Non-pigmented ciliary epithelial cell (primary cell): ENCODE measurements around the gene B4GALT5.

ENCODE experiments used
- DNase-seq: peaks from one replicate; pipeline ENCODE4 v3.0.0-alpha.2; 2010; ENCODE audit warnings: low read depth

Gene B4GALT5

DNA sequence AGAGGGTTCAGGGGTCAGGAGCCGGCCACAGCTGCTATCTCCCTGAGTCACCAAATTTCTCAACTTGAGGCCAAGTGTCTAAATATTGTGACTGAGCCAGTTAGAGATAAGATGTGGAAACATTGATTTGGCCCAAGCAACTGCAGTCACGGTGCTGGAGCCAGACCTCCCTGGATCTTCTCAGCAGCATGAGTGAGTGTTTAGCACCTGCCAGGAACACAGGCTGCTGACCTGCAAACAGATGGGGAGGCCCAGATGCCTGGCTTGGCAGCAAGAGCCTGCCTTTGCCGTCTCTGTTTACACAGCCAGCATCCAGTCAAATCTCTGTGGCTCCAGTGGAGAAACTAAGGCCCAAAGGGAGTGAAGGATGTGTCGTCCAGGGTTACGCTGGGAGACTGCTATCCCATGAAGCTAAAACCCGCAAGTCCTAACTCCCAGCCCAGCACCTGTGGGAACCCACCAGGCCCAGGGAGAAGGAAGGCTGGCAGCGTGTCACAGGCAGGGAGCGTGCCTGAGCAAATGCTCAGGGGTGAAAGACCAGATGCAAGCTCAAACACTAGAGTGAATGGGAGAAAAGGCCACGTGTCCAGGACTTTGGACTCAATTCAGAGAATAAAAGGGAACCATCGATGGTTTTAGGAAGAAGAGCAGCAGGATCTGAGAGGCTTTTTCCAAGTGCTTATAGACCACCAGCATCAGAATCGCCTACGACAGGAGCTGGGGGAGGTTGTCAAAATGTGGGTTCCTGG, 129.8 kb downstream of the B4GALT5 start:
- peak; percentile 77 for DNase-seq

DNA sequence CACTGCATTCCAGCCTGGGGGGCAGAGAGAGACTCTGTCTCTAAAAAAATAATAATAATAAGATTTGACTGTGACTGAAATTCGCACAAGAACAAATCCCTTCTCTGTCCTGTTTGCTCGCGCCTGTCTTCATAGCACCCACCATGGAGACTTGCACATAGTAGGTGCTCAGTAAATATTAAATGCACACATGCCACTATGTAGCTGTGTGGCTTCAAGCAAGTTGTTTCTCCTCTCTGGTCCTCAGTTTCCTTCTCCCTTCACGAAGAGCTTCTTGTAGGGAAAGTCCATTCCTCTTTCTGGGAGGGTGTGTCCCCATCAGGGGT, 130.4 kb downstream of the B4GALT5 start:
- no peak for DNase-seq
